Endodermal cell (in vitro differentiated cells): ENCODE results near the gene HKDC1. TPM values are rescaled to one million over a fixed set of nuclear protein-coding genes. Genes with fewer than 3 reads are reported as not detected.
A peak's percentile ranks its signal among the peaks of the same experiment; 100 is the strongest.

Source experiments
- DNase-seq: peaks from one replicate; pipeline ENCODE4 v3.0.0-alpha.2; 2017
- H3K27ac ChIP-seq: 2 replicates; pipeline ENCODE4 v1.5.1; 2013; ENCODE audit warnings: mild to moderate bottlenecking, low read depth, low read length, moderate library complexity
- H3K27me3 ChIP-seq: 2 replicates; pipeline ENCODE4 v1.6.1; 2013; ENCODE audit warnings: mild to moderate bottlenecking, low read length, moderate library complexity; ENCODE audit not compliant: insufficient read depth, control insufficient read depth, poor library complexity, severe bottlenecking
- H3K36me3 ChIP-seq: 2 replicates; pipeline ENCODE4 v1.7.0; 2013; ENCODE audit warnings: mild to moderate bottlenecking, low read length, moderate library complexity; ENCODE audit not compliant: control insufficient read depth, insufficient read depth
- H3K4me1 ChIP-seq: one replicate; pipeline ENCODE4 v1.7.0; 2013; ENCODE audit warnings: low read length; ENCODE audit not compliant: control insufficient read depth, insufficient read depth
- H3K4me3 ChIP-seq: 2 replicates; pipeline ENCODE4 v1.5.1; 2013; ENCODE audit warnings: mild to moderate bottlenecking, low read length, moderate library complexity
- H3K9ac ChIP-seq: 2 replicates; pipeline ENCODE4 v1.6.1; 2013; ENCODE audit warnings: mild to moderate bottlenecking, low read length, moderate library complexity; ENCODE audit not compliant: poor library complexity, severe bottlenecking; ENCODE audit errors: extremely low read depth
- H3K9me3 ChIP-seq: 2 replicates; pipeline ENCODE4 v1.6.1; 2013; ENCODE audit warnings: mild to moderate bottlenecking, low read length, moderate library complexity; ENCODE audit not compliant: control insufficient read depth
- H3K27ac Mint-ChIP-seq: 2 replicates; pipeline ENCODE4 v1.8.0; 2020; ENCODE audit warnings: mixed read lengths
- H3K27me3 Mint-ChIP-seq: 2 replicates; pipeline ENCODE4 v1.8.0; 2021; ENCODE audit warnings: mild to moderate bottlenecking, mixed read lengths; ENCODE audit not compliant: insufficient read depth
- H3K36me3 Mint-ChIP-seq: 2 replicates; pipeline ENCODE4 v1.8.0; 2020; ENCODE audit warnings: low read depth, mixed read lengths
- H3K4me1 Mint-ChIP-seq: 2 replicates; pipeline ENCODE4 v1.8.0; 2020; ENCODE audit warnings: mixed read lengths
- H3K4me3 Mint-ChIP-seq: 2 replicates; pipeline ENCODE4 v1.8.0; 2020; ENCODE audit warnings: mild to moderate bottlenecking, moderate library complexity, mixed read lengths
- H3K9me3 Mint-ChIP-seq: 2 replicates; pipeline ENCODE4 v1.8.0; 2020; ENCODE audit warnings: mild to moderate bottlenecking, mixed read lengths
- CTCF ChIP-seq: fragments of 200-600 bp; sonication (generic); conservative IDR thresholded peaks from 2 replicates; pipeline ENCODE4 v1.5.0; 2021; ENCODE audit warnings: antibody characterized with exemption, mild to moderate bottlenecking
- WGBS, 2 experiments: methylation state at CpG; one replicate each; pipeline versions ENCODE4 v1.1.5 to v1.1.7; 2013; ENCODE audit warnings: missing lambda C conversion rate in 2 of 2, mixed read lengths in 1 of 2; ENCODE audit not compliant: insufficient coverage in 1 of 2, insufficient read length in 1 of 2; 5-methylcytosine and 5-hydroxymethylcytosine counted together
- total RNA-seq, 2 donors: library from RNA; stranded (reverse); fragmentation: NEBNext Ultra II Directional in 1 of 2; extraction: Animal tissue kit (Norgen Biotek cat#: 25700) in 1 of 2; gene quantifications; 2 replicates in 1 of 2; 3 replicates in 1 of 2; pipeline ENCODE4 v1.2.1, GENCODE V29; 2021

The HKDC1 gene
- total RNA-seq, 2 donors from 2014 or later: 0.22 TPM; not detected in 1

- H3K27me3 ChIP-seq: no peaks in the 10 kb centered on the region
- WGBS, 2 experiments: 93 to 95% methylated on average over 4 to 6 of the region's 6 CpGs
- no peaks in the 10 kb centered on the region for H3K36me3 ChIP-seq
- H3K27ac Mint-ChIP-seq: no peak overlapping the region
- no peak for TF ChIP-seq CTCF
- no peaks in the 10 kb centered on the region for H3K36me3 Mint-ChIP-seq
- H3K4me1 ChIP-seq: no peaks in the 10 kb centered on the region
- H3K9me3 Mint-ChIP-seq: no peaks in the 10 kb centered on the region
- H3K27me3 Mint-ChIP-seq: no peaks in the 10 kb centered on the region
- H3K4me3 ChIP-seq: no peak overlapping the region
- no peak for DNase-seq
- H3K9ac ChIP-seq: no peak overlapping the region
- no peak overlapping the region for H3K4me3 Mint-ChIP-seq
- H3K4me1 Mint-ChIP-seq: peaks cover 5% of the 10 kb centered on the region
- H3K9me3 ChIP-seq: no peaks in the 10 kb centered on the region
- no peak overlapping the region for H3K27ac ChIP-seq
Observed at GRCh38 chr10:69218831-69219230, 1.3 kb upstream of the HKDC1 start.

- no peaks in the 10 kb centered on the region for H3K36me3 Mint-ChIP-seq
- peaks cover 5% of the 10 kb centered on the region for H3K4me1 Mint-ChIP-seq
- Histone ChIP-seq H3K27ac (no peak overlapping the region), H3K9ac (no peak overlapping the region), H3K27me3 (no peaks in the 10 kb centered on the region), H3K4me1 (no peaks in the 10 kb centered on the region), H3K4me3 (no peak overlapping the region), H3K9me3 (no peaks in the 10 kb centered on the region), H3K36me3 (no peaks in the 10 kb centered on the region)
- no peak overlapping the region for H3K4me3 Mint-ChIP-seq
- 92 to 97% methylated on average over 7 to 9 of the region's 9 CpGs for WGBS, 2 experiments
- no peak for TF ChIP-seq CTCF
- no peaks in the 10 kb centered on the region for H3K27me3 Mint-ChIP-seq
- no peak overlapping the region for H3K27ac Mint-ChIP-seq
- no peaks in the 10 kb centered on the region for H3K9me3 Mint-ChIP-seq
- no peak for DNase-seq
Observed at GRCh38 chr10:69220507-69220906, 375 bp downstream of the HKDC1 start.

GRCh38 chr10:69222157-69223027 is 2.3 kb downstream of the HKDC1 start:
- no peaks in the 10 kb centered on the region for H3K27me3 Mint-ChIP-seq
- no peaks in the 10 kb centered on the region for H3K9me3 Mint-ChIP-seq
- Histone ChIP-seq H3K9me3 (no peaks in the 10 kb centered on the region), H3K4me3 (no peak overlapping the region), H3K27me3 (no peaks in the 10 kb centered on the region), H3K36me3 (no peaks in the 10 kb centered on the region), H3K4me1 (no peaks in the 10 kb centered on the region), H3K9ac (no peak overlapping the region), H3K27ac (no peak overlapping the region)
- WGBS, 2 experiments: 63 to 83% methylated on average over 8 to 11 of the region's 11 CpGs
- H3K36me3 Mint-ChIP-seq: no peaks in the 10 kb centered on the region
- no peak overlapping the region for H3K4me3 Mint-ChIP-seq
- peaks cover 7% of the 10 kb centered on the region for H3K4me1 Mint-ChIP-seq
- H3K27ac Mint-ChIP-seq: peak overlapping the region; percentile 79
- DNase-seq: peak; percentile 84
- TF ChIP-seq CTCF: peak; percentile 92
